Tongue (tissue), 2 donors: Measurements from ENCODE around the gene METRNL. TPM values are rescaled to one million over a fixed set of nuclear protein-coding genes. Genes with fewer than 3 reads are reported as not detected.
"Not testable (repeated sequence)": the region's sequence is repeated elsewhere in the genome, so short reads cannot be mapped to it uniquely, and the experiment has no call there.

ENCODE experiments used
- DNase-seq: peaks from one replicate; pipeline ENCODE4 v3.0.0-alpha.2; 2015
- total RNA-seq: library from RNA; depleted of rRNA; stranded (reverse); fragments of >200 nt; gene quantifications from one replicate; pipeline ENCODE4 v1.2.3, GENCODE V29; 2014

Gene METRNL
- total RNA-seq, 1 donor from 2014 or later, result 45.6 TPM

DNA sequence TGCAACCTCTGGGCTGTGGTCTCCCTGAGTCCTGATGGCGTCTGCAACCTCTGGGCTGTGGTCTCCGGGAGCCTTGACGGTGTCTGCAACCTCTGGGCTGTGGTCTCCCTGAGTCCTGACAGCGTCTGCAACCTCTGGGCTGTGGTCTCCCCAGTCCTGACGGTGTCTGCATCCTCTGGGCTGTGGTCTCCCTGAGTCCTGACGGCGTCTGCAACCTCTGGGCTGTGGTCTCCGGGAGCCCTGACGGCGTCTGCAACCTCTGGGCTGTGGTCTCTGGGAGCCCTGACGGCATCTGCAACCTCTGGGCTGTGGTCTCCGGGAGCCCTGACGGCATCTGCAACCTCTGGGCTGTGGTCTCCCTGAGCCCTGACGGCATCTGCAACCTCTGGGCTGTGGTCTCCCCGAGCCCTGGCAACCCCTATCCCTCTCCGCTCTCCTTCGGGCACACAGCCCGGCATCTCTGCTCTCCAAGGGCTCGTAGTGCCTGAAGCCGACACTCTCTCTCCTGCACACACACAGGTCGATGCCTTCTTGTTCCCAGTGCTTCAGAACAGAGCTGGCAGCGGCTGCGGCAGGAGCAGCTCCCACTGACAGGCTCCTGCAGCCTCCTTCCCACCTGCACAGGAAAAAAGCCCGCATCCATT, 45.6 kb downstream of the METRNL start:
- DNase-seq, result no peak

DNA sequence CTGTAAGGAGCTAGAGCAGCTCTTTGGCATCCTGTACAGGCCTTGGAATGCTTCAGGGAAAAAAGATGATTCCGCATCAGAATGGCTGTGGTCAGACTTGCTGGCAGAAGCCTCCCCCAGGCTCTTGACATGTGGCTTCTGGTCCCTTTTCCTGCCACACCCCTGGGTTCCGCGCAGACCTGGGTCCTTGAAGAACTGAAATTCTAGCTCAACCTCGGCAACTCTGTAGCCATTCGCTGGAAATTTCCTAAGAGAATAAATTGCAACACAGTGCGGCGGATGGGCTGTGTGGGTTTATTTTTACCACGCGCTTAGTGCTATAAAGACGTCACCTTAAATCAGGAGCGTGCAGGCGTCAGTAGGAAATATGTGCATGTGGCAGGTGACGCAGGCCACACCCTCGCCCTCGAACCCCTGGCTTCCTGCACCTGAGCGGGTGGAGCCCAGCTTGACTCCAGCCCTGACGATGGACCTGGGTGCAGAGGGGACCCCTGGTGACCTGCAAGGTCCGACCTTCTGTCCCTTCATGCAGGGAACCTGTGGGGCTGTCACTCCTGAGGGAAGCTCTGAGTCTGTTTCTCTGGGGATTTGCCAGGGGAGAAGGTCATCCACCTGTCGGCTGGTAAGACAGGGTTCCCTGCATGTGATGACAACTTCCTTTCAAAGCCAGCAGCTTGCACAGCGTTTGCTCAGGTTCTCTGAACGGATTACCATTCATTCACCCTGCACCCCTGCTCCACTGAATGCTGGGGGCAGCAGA, 46.3 kb downstream of the METRNL start:
- DNase-seq, result no peak

DNA sequence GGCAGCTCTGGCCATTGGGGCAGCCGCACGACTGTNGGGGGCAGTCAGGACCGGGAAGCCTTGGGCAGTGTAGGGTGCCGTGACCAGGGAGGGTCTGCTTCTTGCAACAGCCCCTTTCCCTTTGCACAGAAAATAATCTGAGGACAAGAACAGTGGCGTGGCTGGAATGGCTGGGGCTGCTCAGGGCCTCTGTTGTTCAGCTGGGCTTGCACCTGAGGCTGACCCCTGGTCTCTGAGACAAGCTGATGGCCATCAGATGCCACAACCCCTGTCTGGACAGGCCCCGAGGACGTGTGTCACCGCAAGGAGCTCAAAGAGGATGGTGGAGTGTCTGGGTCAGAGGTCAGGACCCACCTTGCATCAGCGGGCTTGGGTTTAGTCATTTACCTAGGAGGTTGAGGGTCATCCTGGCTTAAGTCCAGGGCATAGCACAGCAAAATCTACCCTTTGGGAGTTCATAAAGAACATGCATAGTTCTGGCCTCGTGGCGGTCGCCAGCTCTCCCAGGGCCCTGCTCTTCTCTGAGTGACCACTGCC, 46.9 kb downstream of the METRNL start:
- DNase-seq, result no peak

DNA sequence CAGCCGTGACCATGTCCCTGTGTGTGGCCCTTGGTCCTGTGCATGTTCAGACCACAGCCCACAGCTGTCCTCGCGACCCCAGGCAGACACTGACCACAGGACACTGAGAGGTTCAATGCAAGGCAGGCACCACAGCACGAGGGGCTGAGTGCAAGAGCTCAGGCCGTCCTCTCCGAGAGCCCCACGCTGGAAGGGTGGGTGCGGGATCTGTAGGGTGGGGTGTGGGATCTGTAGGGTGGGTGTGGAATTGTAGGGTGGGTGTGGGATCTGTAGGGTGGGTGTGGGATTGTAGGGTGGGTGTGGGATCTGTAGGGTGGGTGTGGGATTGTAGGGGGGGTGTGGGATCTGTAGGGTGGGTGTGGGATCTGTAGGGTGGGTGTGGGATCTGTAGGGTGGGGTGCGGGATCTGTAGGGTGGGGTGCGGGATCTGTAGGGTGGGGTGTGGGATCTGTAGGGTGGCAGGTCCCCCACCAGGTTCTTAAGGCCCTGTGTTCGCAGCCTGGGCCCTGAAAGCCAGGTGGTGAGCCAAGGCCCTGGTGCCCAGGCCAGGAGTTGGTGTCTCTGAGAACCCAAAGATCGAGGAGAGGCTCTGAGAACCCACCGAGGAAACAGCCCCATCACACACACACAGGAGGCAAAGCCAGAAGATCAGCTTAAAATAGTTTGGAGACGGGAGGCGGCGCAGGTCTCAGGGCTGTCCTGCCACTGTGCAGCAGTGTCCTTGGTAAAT, 48.2 kb downstream of the METRNL start:
- no peak for DNase-seq

DNA sequence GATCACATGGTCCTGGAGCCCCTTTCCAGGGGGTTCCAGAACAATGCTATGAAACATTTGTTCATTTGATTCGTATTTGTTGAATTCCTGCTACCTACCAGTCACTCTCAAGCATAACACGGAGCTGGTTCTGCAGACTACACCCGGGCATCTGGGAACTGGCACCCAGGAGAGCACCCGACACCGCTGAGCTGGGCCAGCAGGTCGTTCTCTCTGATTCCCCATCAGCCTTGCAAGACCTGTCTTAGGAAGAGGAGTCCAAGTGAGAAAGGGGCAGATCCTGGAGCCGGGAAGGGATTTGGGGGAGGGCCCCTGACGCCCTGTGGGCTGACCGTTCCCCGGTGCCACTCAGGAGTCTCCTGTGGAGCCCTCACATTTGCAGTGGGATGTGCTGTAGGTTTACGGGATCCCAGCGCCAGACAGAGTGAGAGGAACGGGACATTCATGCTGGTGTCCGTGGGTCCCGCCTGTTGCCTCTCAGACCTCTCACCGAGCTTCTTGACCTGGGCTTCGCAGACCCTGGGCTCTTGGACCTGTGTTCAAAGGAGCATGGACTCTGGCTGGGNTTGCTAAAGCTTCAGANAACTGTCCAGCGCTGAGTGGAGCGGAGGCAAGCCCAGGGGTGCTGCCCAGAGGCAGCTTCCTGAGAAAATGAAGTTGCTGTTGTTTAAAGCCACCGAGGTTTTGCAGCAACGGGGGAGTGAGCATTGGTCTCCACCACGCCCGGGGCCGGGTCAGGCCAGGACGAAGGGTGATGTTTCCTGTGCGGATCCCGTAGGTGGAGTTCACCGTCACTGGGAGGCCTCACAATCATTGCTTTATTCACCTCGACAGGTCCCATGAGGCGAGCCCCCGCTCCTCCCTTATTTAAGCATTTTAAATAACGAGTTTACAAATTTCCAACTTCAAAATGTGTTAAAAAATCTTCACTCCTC, 49.2 kb downstream of the METRNL start:
- no peak for DNase-seq

DNA sequence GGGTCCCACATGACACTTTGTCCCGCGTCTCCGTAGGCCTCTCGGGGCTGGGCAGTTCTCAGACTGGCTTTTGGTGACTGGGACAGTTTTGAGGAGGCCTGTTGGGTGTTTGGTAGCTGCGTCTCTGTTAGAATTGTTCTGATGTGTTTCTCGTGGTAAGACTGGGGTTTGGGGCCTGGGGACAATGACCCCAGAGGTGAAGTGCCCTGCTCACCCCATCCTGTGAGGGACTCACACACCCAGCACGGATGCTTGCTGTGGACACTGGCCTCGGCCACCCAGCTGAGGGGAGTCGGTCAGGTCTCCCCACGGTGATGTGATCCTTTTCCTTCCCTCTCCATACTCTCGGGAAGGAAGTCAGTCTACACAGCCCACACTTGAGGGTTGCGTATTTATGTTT, 50.3 kb downstream of the METRNL start:
- DNase-seq, result no peak

DNA sequence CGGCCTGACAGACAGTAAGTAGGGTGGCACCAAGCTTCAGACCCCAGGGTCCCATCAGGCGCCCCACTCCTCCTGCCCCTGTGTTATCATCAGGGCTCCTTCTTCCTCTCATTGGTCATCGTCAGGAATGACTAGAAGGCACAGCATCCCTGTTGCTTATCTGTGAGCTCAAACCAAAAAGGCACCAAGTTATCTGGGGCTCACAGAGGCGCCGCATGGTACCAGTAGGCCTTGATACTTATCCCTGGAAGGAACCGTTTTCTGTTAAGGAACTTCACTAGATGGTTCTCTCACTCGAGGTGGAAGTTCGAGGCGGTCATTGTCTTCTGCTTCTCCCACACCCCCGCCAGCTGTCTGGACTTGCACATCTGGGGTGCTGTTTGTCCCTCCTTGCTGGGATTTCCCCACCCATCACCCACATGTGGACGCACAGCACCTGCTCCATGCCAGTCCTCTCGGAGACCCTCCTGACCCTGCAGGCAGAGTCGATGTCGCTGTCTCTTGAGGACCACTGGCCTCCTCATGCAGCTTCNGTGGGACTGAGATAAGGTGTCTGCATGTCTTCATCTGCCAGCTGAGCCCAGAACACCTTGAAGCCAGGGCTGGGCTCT, 52.1 kb downstream of the METRNL start:
- DNase-seq, result no peak

DNA sequence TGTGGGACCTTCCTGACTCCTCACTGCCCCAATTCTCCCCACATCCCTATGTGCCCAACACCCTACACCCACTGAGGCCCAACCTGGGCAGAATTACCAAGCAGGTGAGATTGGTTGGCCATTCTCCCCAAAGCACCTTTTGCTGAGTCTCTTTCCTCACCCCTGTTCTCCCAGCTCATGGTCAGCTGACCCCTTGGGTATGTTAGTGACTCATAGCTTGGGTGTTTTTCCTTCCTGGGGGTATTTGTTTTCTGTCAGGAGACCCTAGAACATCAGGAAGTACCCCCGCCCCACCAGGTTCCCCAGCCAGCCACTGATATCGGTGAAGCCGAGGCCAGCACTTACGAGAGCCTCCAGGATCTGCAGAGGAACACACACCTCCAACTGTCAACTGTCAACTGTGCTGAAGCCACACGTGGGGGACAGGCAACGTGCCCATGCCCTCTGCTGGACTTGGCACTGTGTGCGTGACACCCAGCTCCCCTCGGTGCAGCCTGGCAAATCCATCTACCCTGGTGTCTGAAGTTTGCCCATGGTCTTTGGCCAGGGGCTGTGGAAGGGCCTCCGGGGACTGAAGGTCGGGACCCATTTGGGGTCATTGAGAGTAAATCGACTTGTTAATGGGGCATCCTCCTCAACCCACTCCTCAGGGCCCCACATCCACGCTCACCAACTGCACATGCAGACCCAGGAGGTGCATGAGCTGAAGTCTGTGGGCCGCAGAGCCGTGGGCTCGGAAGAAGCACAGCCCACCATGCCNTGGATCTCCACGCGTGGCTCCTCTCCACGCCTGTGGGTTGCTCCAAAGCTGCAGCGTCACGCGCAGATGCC, 53.1 kb downstream of the METRNL start:
- DNase-seq, result no peak

DNA sequence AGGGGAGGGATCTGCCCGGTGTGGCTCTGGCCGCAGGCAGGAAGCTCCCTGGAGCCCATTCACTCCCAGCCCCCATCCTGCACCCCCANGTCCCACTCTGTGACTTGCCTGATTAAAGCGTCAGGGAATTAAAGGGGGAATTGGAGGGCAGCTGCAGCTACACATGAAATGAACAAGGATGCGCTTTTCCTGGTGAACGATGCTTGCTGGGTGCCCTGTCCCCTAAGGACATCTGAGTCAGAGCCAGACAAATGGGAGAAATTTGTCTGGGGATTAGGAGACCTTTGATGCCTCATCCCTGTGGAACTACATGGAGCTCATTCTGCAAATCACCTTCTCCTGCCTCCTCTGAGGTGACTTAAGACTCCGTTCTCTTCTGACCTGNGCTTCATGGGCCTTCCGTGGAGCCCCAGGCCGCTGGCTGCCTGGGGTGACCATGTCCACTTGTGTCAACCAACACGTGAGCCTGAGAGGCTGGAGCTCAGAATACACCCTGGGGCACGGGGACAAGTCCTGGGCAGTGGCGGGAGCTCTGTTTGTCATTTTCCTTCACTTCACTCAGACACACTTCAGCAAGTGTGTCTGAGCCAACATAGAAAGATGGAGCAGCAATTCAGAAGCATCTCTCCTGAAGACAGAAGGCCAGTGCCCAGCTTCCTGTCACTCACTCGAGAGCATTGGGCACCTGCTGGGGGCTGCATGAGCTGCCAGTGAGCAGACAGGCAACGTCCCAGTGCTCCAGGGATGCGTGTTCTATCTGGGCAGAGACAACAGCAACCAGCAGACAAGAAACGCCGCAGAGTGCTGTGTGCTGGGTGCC, 54.1 kb downstream of the METRNL start:
- no peak for DNase-seq

DNA sequence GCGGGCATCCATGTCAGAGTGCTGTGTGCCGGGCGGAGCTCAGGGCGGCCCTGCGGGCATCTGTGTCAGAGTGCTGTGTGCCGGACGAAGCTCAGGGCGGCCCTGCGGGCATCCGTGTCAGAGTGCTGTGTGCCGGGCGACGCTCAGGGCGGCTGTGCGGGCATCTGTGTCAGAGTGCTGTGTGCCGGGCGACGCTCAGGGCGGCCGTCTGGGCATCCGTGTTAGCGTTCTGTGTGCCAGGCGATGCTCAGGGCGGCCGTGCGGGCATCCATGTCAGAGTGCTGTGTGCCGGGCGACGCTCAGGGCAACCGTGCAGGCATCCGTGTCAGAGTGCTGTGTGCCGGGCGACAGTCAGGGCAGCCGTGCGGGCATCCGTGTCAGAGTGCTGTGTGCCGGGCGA, 55.0 kb downstream of the METRNL start:
- not testable (repeated sequence) for DNase-seq

DNA sequence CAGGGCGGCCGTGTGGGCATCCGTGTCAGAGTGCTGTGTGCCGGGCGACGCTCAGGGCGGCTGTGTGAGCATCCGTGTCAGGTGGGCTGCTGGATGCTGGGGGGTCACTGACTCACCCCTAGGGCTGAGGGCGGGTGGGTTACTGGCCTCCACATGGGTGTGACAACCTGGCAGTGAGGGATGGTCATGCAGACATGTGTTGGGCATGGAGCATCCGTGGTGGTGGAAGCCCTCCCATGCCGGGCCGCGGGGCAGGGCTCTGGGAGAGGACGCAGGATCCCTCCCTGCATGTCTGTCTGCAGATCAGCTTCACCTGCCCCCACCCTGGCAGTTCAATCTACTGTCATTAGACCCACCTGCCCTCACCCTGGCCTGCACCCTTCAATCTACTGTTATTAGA, 56.3 kb downstream of the METRNL start:
- DNase-seq, result no peak

DNA sequence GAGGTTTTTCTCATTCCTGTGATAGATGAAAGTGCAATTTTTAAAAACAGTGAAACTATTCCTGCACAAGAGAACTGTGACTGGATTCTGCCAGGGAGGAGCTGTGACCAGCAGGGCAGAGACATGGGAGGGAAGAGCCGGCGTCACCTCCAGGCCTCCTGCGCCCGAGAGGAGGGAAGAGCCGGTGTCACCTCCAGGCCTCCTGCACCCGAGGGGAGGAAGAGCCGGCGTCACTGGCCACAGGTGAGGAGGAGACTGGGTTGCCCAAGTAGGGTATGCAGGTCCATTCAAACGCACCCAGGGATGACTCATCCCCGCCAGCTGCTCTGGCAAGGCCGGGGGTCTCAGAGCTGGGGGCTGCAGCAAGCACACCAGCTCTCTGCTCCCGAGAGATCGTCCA, 56.7 kb downstream of the METRNL start:
- DNase-seq, result no peak

DNA sequence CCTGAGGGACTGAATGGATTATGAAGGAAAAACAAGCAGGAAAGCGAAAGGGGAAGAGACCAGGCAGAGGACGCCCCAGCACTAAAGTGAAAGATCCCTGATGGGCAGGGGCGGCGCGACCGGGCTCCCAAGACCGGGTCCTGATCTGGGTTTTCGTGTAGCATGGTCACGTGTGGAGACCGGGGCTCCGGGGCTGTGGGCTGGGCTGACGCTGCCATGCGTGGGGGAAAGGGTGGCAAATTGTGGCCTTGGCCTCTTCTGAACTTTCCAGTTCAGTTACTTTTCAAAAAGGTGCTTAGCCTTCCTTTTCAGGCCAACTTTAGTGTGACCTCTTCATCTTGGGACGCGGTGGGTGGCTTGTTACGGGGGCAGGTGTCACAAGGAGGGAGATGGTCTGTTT, 57.5 kb downstream of the METRNL start:
- no peak for DNase-seq

DNA sequence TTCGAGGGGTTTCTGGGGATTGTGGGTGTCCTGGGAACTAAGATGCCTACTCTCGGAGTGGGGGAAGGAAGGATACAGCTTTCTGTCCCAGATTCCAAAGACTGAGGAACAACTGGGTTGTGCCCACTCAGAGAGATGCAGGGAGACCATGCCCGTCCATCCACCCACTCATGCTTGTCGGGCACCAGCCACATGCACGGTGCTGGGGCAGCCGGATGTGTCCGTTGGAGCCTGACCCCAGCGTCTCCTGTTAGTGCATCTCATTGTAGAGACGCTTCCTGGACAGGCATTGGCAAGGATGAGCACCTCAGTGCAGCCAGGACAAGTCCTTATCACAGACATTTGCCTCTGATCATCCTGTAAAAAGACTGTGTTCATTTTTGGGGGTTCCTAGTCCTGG, 58.1 kb downstream of the METRNL start:
- DNase-seq, result no peak

DNA sequence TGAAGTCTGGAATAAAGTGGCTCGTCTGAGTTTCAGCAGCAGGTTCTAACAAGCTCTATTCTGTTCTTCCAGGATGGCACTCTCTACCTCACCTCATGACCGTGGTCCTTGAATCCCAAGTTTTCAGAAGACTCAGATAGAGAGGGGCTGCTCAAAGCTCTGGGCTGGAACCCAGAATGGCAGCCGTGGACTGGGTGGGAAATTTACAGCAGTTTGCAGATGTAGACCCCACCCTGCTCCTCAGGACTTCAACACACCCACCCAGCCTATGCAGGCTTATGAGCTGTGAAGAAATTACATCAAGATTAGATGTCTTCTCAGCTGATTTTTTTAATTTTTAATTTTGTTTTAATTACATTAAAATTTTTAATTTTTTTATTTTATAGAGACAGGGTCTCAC, 59.4 kb downstream of the METRNL start:
- DNase-seq, result no peak

DNA sequence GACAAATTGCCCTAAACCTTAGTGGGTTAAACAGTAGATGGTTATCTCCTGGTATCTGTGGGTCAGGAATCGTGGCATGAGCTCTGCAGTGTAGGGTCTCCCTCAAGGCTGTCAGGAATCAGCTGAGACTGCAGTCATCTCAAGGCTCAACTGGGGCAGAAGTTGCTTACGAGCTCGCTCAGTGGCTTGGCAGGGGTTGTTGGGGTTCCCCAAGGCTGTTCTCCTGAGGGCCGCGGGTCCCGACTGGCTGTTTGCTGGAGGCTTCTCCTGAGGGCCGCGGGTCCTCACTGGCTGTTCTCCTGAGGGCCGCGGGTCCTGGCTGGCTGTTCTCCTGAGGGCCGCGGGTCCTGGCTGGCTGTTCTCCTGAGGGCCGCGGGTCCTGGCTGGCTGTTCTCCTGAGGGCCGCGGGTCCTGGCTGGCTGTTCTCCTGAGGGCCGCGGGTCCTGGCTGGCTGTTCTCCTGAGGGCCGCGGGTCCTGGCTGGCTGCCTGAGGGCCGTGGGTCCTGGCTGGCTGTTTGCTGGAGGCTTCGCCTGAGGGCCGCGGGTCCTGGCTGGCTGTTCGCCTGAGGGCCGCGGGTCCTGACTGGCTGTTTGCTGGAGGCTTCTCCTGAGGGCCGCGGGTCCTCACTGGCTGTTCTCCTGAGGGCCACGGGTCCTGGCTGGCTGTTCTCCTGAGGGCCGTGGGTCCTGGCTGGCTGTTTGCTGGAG, 60.3 kb downstream of the METRNL start:
- DNase-seq, result not testable (repeated sequence)

DNA sequence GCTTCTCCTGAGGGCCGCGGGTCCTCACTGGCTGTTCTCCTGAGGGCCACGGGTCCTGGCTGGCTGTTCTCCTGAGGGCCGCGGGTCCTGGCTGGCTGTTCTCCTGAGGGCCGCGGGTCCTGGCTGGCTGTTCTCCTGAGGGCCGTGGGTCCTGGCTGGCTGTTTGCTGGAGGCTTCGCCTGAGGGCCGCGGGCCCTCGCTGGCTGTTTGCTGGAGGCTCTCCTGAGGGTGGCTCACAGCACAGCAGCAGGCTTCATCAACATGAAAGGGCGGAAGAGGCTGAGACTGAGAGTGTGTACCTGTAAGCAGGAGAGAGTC, 60.8 kb downstream of the METRNL start:
- DNase-seq, result not testable (repeated sequence)

DNA sequence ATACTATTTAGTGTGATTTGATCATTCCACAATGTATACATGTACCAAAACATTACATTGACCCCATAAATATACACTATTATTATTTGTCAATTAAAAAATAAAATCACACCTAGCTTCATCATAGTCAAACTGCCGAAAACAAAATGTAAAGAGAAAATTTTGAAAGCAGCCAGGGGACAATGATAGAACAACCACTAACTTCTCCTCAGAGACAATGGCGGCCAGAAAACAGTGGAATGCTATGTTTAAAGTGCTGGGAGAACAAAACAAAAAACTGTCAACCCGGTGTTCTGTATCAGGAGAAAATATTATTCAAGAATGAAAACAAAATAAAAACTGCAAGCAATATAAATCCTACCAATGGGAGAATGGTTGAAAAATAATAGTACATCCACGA, 63.2 kb downstream of the METRNL start:
- no peak for DNase-seq

DNA sequence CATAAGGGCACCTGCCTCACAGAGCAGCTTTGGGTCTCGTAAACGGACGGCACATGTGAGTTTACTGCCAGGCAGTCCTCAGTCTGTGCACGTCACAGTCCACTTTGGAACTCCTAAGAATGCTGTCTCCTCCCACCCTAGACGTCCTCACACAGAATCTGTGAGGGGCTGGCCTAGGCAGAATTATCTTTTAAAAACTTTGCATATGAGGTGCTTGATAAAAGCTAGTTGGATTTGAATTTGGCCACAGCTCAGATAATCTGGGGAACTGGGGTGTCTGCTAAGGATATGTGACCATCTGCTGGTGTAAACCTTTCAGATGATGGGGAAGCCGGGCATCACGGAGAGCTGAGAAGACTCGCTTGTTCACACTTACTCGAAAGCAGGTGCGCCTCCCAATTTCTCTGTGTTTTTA, 64.4 kb downstream of the METRNL start:
- no peak for DNase-seq
